ENCODE measurements around the gene CEMIP.

The CEMIP gene

DNA sequence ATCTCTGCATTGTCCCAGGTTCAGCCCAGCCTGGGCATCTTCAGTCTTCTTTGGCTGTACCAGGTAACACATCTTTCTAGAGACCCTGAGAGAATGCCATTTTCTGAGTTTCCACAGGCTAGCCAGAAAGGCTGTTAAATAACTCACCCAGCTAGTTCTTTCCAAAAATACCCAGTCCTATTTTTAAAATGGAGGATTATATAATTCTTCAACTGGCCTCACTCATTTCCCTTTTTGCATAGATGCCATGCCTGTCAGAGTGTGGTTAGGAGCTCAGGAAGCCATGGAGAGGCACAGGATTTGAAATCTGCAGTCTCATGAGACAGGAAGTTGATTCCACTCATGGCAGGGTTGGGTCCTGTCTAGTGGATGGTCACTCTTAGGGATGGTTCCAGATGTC is 39.8 kb downstream of the CEMIP start:
- in situ Hi-C loops (cut with HindIII; ENCODE audit: low sequenced_read_pairs) = no loop called here

GRCh38 chr15:80820092-80820491 is 40.9 kb downstream of the CEMIP start:
- in situ Hi-C loops (cut with HindIII; ENCODE audit: low sequenced_read_pairs) = no loop called here

DNA sequence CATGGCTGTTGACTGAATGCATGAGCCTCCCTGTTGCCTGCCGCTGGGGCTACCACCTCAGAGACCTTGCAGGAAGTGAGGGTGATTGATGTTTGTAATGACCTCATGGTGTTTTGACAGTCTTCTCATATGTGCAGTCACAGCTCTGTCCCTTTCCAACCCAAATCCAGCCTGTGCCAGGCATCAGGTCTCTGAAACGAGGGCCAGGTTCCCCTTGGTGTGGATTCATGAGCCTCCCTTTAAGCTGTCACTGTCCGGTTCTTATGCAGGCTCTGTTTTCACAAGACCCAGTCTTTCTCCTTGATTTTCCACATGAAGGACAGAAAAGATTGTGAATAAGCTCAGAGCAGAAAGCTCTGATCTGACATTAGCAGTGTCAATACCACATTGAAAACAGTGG is 43.1 kb downstream of the CEMIP start:
- in situ Hi-C loops (cut with HindIII; ENCODE audit: low sequenced_read_pairs) = no loop called here

DNA sequence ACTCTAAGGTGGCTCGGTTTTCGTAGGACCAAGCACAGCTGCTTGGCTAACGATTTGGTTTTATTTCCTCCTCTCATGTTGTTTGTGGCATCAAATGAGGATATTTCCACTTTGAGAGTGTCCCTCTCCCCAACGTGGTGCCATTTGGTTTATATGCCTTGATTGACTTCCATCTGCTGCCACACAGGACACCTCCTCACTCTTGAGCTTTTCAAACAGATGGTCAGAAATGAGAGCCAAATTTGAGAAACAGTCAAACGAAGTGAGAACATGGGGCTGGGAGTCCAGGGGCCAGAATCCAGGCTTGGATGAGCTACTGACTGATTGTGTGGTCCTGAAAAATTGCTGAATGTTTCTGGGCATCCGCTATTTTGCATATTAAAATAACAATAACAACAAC is 43.5 kb downstream of the CEMIP start:
- in situ Hi-C loops (cut with HindIII; ENCODE audit: low sequenced_read_pairs) = no loop called here

- in situ Hi-C loops (cut with HindIII; ENCODE audit: low sequenced_read_pairs) = no loop called here
Observed at GRCh38 chr15:80823120-80823519, 44.0 kb downstream of the CEMIP start.

GRCh38 chr15:80823995-80824394 is 44.8 kb downstream of the CEMIP start:
- in situ Hi-C loops (cut with HindIII; ENCODE audit: low sequenced_read_pairs) = no loop called here

DNA sequence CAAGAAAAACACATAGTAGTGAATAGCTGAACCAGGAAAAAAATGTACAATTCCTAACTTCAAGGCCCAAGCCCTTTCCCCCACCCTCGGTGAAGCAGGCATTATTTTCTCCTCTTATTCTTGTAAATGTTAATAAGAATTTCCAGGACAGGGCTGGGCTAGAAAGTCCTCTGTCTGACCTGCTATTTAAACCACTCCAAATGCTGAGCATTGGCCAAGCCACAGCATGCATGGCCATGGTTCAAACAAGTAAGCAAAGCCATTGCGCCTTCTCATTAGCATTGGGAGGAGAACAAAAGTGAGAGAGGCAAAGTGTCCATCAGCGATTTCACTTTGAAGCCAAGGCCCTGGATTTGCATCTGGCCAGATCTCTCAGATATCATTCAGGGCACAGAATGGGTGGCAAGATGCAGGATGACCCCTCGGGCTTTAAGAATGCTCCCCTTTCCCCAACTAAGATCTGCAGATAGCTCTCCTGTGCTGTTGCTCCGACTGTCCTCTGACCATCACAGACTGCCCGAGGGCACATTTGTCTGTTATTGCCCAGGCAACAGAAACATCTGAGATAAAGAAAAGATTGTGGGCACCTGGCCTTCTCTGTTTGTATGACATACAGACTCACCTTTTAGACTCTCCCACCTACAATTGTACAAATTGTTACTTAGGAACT is 46.3 kb downstream of the CEMIP start:
- in situ Hi-C loops (cut with HindIII; ENCODE audit: low sequenced_read_pairs) = no loop called here

GRCh38 chr15:80828796-80829195 is 49.6 kb downstream of the CEMIP start:
- in situ Hi-C loops (cut with HindIII; ENCODE audit: low sequenced_read_pairs) = no loop called here

- in situ Hi-C loops (cut with HindIII; ENCODE audit: low sequenced_read_pairs) = no loop called here
Observed at GRCh38 chr15:80830677-80831076, 51.5 kb downstream of the CEMIP start.

DNA sequence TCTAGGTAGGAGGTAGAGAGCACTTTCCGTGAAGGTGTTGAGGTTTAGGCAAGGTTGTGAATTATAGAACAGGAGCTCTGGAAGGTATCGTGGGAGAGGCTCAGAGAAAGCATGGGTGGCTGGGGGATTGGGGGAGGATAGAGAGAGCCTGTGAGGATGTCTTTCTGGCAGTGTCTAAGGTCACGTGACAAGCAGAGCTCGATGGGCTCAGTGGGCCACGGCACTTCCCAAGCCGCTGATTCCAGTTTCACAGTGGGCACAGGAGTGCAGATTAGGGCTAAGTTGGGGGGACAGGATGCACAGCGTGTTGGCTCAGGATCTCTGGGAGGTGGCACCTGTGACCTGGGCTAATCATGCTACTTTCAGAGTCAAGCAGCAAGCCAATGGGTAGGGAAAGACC is 52.0 kb downstream of the CEMIP start:
- in situ Hi-C loops (cut with HindIII; ENCODE audit: low sequenced_read_pairs) = no loop called here

DNA sequence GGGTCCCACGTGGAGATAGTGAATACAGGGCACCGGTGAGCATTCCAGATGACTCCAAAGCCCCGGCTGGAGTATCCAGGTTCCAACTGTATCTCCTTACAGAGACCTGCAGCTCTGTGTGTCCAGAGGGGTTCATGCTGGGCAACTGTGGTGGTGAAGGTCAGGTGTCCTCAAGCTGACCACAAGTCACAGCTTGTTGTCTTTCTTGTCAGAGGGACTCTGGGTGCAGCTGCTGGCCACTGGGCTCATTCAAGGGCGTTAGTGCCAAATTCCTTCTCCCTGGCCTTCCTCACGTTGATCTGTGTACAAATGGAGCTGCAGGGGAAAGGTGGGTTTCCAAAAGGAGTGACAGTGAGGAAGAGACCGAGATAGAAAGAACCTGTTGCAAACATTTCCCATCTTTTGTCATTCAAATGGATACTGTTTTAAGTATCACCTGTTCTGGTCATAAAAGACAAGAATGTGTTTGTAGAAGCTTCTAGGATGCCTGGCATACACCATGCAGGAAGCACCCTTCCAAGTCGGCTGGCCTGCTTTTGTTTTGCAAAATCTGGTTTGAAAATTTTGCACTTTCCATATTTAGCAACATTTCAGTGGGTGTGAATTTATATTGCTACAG is 52.5 kb downstream of the CEMIP start:
- in situ Hi-C loops (cut with HindIII; ENCODE audit: low sequenced_read_pairs) = no loop called here

DNA sequence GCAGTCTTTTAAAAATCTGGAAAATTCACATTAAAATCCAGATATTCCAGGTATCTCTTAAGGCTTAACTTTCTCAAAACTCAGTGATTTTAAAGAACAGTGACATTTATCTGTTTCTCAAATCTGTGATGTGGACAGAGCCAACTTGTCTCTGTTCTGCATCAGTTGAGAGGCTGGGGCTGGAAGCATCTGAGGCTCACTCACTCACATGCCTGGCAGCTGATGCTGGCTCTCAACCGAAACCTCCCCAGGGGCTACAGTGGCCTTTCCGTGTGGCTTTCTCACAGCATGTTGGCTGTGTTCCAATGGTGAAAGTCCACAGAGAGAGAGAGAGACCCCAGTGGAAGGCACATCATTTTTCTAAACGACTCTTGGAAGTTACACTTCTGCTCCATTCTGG is 53.5 kb downstream of the CEMIP start:
- in situ Hi-C loops (cut with HindIII; ENCODE audit: low sequenced_read_pairs) = no loop called here

DNA sequence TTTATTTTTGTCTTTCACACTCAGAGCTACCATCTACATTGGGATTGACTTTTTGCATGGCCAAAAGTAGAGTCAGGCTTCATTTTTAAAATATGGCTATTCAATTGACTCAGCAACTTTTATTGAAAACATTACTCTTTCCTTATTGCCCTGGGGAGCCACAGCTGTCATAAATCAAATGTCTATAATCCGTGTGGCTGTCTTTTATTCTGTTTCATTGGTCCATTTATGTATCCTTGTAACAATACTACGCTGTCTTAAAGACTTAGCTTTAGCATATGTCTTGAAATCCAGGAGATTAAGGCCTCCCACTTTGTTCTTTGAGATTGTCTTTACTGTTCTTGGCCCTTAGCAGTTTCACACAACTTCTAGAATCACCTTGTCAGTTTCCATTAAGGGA is 55.2 kb downstream of the CEMIP start:
- in situ Hi-C loops (cut with HindIII; ENCODE audit: low sequenced_read_pairs) = no loop called here

DNA sequence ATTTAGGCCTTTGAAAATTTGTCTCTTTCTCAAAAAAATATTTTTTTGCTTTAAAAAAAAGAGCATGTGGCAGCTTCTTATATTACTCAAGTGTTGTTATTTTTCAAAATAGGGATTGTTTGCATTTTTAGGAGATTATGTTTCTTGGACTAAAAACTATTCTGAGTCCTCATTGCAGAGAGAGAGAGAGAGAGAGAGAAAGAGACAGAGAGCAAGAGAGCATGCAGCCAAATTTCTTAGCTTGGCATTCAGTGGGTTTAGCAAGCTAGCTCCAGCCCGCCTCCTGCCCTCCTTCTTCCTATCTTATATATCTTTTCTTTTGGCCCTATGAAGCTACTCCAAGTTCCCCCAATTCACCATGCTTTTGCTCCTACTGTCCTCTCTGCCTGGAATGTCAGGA is 55.7 kb downstream of the CEMIP start:
- in situ Hi-C loops (cut with HindIII; ENCODE audit: low sequenced_read_pairs) = no loop called here

GRCh38 chr15:80835336-80835735 is 56.2 kb downstream of the CEMIP start:
- in situ Hi-C loops (cut with HindIII; ENCODE audit: low sequenced_read_pairs) = no loop called here

DNA sequence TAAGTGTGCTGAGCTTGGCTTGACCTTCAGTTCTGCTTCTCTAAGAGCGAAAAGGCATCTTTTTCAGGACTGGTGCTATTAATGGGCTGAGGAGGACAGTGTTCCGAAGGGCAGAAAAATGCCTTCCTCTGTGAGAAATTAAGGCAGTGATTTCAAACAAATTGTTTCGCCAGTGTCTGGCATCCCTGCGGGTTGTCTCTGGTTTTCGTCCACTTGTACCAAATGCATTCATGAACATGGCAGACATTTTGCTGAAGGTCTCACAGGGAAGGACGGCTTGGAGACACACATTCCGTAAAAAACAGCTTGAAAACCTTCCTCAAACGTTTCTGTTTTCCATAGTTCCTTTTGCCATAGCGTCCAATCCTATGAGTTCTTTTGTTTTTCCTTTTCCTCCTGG is 57.1 kb downstream of the CEMIP start:
- in situ Hi-C loops (cut with HindIII; ENCODE audit: low sequenced_read_pairs) = no loop called here

- in situ Hi-C loops (cut with HindIII; ENCODE audit: low sequenced_read_pairs) = no loop called here
Observed at GRCh38 chr15:80837006-80837405, 57.8 kb downstream of the CEMIP start.

GRCh38 chr15:80838012-80838411 is 58.8 kb downstream of the CEMIP start:
- in situ Hi-C loops (cut with HindIII; ENCODE audit: low sequenced_read_pairs) = no loop called here

- in situ Hi-C loops (cut with HindIII; ENCODE audit: low sequenced_read_pairs) = no loop called here
Observed at GRCh38 chr15:80838666-80839065, 59.5 kb downstream of the CEMIP start.

DNA sequence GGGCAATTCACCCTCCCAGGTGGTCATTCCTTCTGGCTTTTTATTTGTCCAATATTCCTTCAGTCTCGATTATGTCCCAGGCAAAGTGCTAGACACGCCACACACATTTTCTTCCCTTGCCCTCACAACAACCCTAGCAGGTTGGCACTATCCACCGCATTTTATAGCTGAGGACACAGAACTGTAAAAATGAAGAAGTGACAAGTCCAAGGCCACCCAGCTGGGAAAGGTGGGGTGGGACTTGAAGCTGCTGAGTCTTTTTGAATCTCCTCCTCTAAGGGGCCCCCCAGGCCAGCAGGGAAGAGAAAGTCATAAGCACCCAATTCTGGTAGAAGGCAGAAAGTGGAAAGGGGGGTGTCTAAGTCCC is 60.6 kb downstream of the CEMIP start:
- in situ Hi-C loops (cut with HindIII; ENCODE audit: low sequenced_read_pairs) = no loop called here

- in situ Hi-C loops (cut with HindIII; ENCODE audit: low sequenced_read_pairs) = no loop called here
Observed at GRCh38 chr15:80840182-80841130, 61.3 kb downstream of the CEMIP start.

DNA sequence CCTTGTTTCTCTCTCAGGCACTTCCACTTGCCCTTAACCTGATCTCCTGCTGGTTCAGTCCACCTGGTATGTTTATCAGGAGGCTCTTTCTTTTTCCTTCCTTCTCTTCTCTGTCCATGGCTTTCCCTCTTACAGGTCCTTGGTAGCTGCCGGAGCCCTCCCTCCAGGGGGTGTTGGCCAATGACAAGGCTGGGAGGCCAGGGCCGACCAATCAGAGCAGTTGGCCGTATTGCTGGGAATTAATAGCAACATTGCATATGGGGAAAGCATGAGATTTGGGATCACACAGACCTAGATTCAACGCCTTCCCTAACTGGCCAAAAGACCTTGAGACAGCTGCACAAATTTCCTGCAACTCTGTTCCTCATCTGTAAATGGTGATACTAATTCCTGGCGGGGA is 62.4 kb downstream of the CEMIP start:
- in situ Hi-C loops (cut with HindIII; ENCODE audit: low sequenced_read_pairs) = no loop called here

Measured in endothelial cell of hepatic sinusoid (primary cell).